EL (cell line): ENCODE results near the gene TAS1R2.
"Not testable (repeated sequence)": the region's sequence is repeated elsewhere in the genome, so short reads cannot be mapped to it uniquely, and the experiment has no call there.

Source experiments
- DNase-seq: peaks from one replicate; pipeline ENCODE4 v3.0.0-alpha.2; 2016

TAS1R2 gene

DNA sequence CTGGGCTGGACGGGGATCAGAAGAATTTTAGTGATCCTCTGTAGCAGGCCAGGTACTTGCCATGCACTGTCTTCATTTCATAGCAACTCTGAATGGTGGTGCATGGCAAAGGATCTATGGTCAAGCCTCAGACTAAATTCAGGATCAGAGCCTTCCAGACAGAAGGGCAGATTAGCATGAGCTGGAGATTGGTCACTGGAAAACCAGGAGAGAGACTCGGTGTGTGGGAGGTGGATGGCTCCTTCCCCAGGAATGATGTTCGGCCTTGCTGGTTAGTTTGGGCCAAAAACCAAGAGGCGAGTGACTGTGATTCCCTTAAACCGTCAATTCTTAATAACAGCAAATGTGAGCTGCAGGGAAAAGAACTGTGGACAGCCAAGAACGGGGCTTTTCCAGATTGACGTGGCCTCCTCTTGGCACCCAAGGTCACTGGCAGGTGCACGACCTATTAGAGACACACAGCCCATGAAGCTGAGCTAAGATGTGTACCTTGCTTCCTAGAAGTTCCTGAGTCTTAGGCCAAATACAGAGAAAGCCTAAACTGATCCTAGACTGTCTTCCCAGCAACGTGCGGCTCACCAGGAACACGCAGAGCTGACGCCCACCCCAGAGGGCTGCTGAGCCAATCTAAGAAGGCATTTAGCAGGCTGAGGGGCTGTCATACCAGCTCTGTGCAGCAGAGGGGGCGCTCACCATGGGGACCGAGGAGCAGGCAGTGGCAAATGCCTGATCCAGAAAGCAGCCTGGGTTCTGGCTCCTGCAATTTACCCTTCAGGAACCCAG, 24.4 kb upstream of the TAS1R2 start:
- peak; percentile 68 for DNase-seq

GRCh38 chr1:18883079-18883478, 23.6 kb upstream of the TAS1R2 start:
- DNase-seq, result no peak

DNA sequence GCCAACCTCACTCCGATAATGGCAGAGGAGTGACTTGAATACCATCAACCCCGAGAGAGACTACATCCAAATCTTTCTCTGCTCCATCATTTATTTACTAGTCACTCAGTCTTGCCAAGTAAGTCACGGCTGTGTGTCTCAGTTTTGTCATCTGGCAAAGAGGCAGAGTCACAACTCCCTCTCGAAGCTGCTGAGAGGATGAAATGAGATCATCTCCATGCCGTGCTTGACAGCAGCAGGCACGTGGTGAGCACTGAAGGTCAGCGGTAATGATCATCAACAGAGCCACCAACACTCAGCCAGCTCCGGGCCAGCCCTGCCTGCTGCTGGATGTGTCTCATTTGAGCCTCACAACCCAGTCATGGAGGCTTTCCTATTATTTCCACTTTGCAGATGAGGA, 23.0 kb upstream of the TAS1R2 start:
- DNase-seq, result no peak

DNA sequence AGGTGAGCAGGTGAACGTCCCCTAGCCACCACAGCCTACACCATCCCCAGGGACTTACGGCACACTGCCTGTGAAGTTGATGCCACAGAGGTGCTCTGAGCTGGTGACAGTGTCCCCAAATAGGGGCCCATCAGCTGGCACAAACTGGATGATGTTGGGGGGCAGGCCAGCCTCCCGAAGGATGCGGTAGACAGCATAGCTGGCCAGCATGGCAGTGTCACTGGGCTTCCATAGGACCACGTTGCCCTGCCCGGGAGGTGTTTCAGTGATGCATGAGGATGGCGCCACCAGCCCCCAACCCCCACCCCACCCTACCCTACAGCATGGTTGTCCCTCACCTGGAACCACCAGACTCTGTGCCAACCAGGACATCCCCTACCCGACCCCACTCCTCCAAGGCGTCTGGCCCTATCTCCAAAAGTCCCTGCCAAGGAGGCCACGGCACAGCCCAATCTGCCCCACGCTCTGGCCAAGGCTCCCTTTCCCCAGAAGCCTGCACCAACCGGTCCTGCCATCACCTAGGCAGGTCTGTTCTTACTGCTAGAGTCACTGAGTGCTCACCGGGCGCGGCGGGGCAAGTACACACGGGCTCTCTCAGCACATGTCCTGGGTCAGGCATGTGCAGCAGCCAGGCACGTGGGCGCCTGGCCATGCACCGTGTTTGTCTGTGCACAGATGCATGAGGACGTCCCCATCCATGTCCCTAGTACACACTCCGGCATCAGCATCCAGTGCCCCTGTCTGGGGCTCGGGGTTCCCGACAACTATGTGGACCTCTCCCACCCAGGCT, 22.4 kb upstream of the TAS1R2 start:
- DNase-seq, result no peak

GRCh38 chr1:18881164-18881563, 21.7 kb upstream of the TAS1R2 start:
- DNase-seq, result no peak

DNA sequence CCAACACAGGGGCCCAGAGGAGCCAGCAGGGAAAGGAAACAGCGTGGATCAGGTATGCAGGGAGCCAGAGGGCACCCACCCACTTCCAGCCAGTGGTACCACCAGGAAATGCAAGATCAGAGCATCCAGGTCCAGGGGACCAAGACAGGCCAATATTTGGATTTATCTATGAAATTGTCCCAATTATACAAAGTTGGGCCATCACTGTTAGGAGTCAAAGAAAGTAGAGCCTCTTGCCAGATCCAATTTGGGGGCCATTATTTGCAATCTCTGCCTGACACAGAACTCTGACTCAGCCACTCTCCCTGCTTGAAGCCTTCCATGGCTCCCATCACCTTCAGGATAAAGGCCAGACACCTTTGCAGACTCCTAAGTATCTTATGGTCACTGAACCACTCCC, 21.1 kb upstream of the TAS1R2 start:
- no peak for DNase-seq

DNA sequence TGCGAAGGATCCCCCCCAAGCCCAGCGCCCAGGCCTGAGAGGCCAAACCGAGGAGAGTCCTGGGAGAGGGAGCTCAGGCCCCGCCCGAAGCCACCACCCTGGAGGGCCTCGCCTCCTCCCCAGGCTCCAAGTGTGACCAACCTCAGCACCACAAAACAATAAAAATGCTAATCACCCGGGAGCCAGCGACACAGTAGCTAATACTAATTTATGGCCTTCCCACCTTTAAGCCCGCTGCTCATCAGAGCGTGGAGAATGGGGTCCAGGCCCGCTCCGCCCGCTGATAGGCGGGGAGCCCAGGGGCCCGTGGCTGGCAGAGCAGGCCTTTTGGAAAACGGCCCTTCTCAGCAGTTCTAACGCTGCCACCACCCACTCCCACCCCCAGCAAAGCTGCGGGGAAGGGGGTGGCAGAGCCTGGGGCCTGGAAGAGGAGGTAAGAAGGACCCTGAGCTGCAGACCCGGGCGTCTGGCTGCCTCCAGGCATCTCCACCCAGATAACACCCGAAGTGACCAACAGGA, 20.4 kb upstream of the TAS1R2 start:
- no peak for DNase-seq

- DNase-seq, result no peak
Measured at GRCh38 chr1:18879215-18879790, 19.8 kb upstream of the TAS1R2 start.

- no peak for DNase-seq
Measured at GRCh38 chr1:18878538-18879214, 19.2 kb upstream of the TAS1R2 start.

DNA sequence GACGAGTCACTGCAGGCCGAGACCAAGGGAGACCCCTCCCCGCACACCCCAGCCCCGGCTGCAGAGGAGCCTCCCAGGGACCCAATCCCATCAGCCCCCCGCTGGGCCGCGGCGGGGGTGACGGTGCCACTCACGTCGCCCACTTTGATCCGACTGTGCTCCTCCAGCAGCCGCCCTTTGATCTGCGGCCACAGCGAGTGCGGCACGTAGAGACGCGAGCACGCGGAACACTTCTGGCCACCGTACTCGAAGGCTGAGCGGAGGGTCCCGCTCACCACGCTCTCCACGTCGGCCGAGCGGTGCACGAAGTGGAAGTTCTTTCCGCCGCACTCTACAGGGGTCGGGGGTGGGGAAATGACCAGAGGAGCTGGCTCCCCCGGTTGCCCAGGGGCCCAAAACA, 17.8 kb upstream of the TAS1R2 start:
- DNase-seq, result no peak

- DNase-seq, result no peak
Measured at GRCh38 chr1:18876210-18876609, 16.8 kb upstream of the TAS1R2 start.

- no peak for DNase-seq
Measured at GRCh38 chr1:18875796-18876128, 16.3 kb upstream of the TAS1R2 start.

- DNase-seq, result peak; percentile 77
Measured at GRCh38 chr1:18875107-18875795, 15.8 kb upstream of the TAS1R2 start.

DNA sequence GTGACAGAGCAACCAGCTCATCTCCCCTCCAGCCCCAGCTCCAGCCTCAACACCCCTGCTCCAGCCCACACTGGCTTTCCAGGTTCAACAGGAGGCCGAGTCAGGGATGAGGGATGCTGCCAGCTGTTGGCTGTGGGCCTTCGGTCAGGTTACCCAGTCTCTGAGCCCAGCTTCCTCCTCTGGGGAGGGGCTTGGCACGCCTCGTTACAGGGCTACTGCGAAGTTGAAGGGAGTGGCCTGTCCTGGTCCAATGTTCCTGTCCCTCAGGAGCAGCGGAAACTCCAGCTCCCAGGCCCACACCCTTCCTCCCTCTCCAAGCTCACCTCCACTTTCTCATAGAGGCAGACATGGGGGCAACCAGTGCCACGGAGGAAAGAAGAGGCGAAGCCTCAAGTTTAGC, 15.1 kb upstream of the TAS1R2 start:
- no peak for DNase-seq

DNA sequence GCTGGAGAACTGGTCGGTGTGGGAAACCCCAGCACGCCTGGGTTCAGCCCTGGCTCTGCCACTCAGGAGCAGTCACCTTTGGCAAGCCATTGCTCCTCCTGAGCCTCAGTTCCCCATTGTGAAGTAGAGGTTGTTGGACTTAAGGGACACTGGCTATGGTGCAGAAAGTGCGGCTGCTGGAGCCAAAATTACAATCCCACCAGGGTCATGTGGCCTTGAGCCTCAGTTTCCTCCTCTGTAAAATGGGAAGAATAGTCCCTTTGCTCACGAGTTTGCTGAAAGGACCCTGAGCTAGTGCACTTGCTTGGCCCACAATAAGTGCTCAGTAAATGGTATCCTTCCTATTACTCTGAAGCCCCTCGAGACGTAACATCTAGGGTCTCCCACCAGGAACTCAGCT, 14.6 kb upstream of the TAS1R2 start:
- no peak for DNase-seq

- no peak for DNase-seq
Measured at GRCh38 chr1:18872071-18872611, 12.7 kb upstream of the TAS1R2 start.

GRCh38 chr1:18871401-18872070, 12.1 kb upstream of the TAS1R2 start:
- no peak for DNase-seq

DNA sequence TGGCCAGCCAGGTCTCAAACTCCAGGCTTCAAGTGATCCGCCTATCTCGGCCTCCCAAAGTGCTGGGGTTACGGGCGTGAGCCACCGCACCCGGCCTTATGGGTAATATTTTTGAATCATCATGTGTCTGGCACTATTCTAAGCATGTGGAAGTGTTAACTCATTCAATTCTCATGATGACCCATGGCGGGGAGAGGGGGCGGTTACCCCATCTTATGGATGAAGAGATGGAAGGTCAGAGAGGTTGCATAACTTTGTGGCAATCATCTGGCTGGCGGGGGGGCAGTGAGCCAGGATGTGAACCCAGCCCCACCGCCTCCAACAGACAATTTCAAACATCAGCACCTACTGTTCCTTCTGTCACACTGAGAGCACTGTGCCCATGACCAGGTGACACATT, 11.5 kb upstream of the TAS1R2 start:
- DNase-seq, result no peak

DNA sequence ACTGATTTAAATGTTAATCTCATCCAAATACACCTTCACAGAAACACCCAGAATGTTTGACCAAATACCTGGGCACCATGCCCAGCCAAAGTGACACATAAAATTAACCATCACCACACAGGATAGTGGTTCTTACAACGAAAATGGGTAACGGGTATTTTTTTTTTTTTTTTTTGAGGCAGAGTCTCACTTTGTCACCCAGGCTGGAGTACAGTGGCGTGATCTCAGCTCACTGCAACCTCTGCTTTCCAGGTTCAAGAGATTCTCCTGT, 11.1 kb upstream of the TAS1R2 start:
- DNase-seq, result not testable (repeated sequence)

GRCh38 chr1:18869847-18870594, 10.6 kb upstream of the TAS1R2 start:
- DNase-seq, result no peak

DNA sequence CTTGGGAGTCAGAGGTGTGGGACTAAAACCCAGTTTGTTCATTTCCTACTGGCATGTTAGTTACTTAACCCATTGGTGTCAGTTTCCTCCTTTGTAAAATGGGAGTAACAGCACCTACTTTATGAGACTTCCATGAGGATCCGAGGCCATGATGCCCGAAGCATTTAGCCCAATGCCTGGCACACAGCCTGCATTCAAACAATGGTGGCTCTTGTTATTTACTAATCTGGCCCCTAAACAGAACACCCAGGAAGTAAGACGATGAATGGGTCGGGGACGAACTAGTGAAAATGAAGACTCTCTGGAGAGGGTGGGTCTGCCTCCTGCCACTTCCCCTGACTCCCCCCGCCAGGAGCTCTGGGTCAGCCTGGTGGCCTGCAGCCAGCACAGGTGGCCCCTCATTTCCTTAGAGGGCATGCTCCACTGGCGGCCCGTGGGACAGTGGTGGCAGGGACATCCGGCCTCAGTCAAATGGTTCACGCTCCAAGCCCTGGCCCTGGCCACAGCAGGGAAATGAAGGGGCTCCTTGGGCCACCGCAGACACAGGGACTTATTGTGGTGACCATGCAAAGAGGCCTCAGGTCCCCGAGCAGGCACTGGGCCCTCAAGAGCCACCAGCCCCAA, 9.5 kb upstream of the TAS1R2 start:
- DNase-seq, result no peak
